T follicular helper cell (primary cell): ENCODE data around the gene TSSK1B.
"Not testable (repeated sequence)": the region's sequence is repeated elsewhere in the genome, so short reads cannot be mapped to it uniquely, and the experiment has no call there.

ENCODE experiments used
- DNase-seq: peaks from one replicate; pipeline ENCODE4 v3.0.0-alpha.2; 2020; ENCODE audit warnings: low read depth

The TSSK1B gene

GRCh38 chr5:113397986-113398385, 36.8 kb downstream of the TSSK1B start:
- not testable (repeated sequence) for DNase-seq

GRCh38 chr5:113397046-113397445, 37.7 kb downstream of the TSSK1B start:
- no peak for DNase-seq

- no peak for DNase-seq
Observed at GRCh38 chr5:113394658-113395057, 40.1 kb downstream of the TSSK1B start.

- no peak for DNase-seq
Observed at GRCh38 chr5:113390224-113390623, 44.6 kb downstream of the TSSK1B start.

- no peak for DNase-seq
Observed at GRCh38 chr5:113389116-113389515, 45.7 kb downstream of the TSSK1B start.

- DNase-seq = no peak
Observed at GRCh38 chr5:113387844-113388243, 46.9 kb downstream of the TSSK1B start.

GRCh38 chr5:113384782-113385285, 50.0 kb downstream of the TSSK1B start:
- no peak for DNase-seq

- DNase-seq = no peak
Observed at GRCh38 chr5:113382731-113383130, 52.1 kb downstream of the TSSK1B start.
